Neutrophil (primary cell): ENCODE measurements around the gene WDHD1.

Experiments used
- H3K27ac ChIP-seq: fragments of 200-600 bp; sonication (generic); 2 replicates; pipeline ENCODE4 v1.5.1; 2016; ENCODE audit warnings: mild to moderate bottlenecking, moderate library complexity
- H3K27me3 ChIP-seq: fragments of 200-600 bp; sonication (generic); 2 replicates; pipeline ENCODE4 v1.6.0; 2016; ENCODE audit warnings: mild to moderate bottlenecking
- H3K36me3 ChIP-seq: fragments of 200-600 bp; sonication (generic); 2 replicates; pipeline ENCODE4 v1.5.1; 2017
- H3K4me1 ChIP-seq, 2 experiments: fragments of 200-600 bp in 1 of 2; sonication (generic) in 1 of 2; 1 replicate in 1 of 2; 2 replicates in 1 of 2; pipeline versions ENCODE4 v1.5.1 to v1.6.1; 2013 to 2016; ENCODE audit warnings: low read depth in 1 of 2, low read length in 1 of 2, mild to moderate bottlenecking in 1 of 2, moderate library complexity in 1 of 2; ENCODE audit not compliant: control insufficient read depth in 1 of 2, insufficient read depth in 1 of 2
- H3K4me3 ChIP-seq, 2 experiments: fragments of 200-600 bp in 1 of 2; sonication (generic) in 1 of 2; 1 replicate in 1 of 2; 2 replicates in 1 of 2; pipeline ENCODE4 v1.5.1; 2013 to 2016; ENCODE audit warnings: low read depth in 1 of 2, low read length in 1 of 2, mild to moderate bottlenecking in 1 of 2, moderate library complexity in 1 of 2
- H3K9me3 ChIP-seq: fragments of 200-600 bp; sonication (generic); 2 replicates; pipeline ENCODE4 v1.5.1; 2016
- CTCF ChIP-seq: fragments of 200-600 bp; sonication (generic); IDR thresholded peaks from 2 replicates; pipeline ENCODE4 v1.5.1; 2016; ENCODE audit warnings: antibody characterized with exemption

The WDHD1 gene

GRCh38 chr14:55000381-55000780 lies 26.5 kb downstream of the WDHD1 start:
- H3K9me3 ChIP-seq: no peaks in the 10 kb centered on the region
- peaks cover 9 to 18% of the 10 kb centered on the region in 2 experiments for H3K4me1 ChIP-seq
- no peak for TF ChIP-seq CTCF
- H3K36me3 ChIP-seq: no peaks in the 10 kb centered on the region
- no peak overlapping the region for H3K27ac ChIP-seq
- no peak overlapping the region for H3K4me3 ChIP-seq
- H3K27me3 ChIP-seq: no peaks in the 10 kb centered on the region

GRCh38 chr14:54985156-54985555 lies 41.7 kb downstream of the WDHD1 start:
- H3K27ac ChIP-seq: no peak overlapping the region
- H3K27me3 ChIP-seq: no peaks in the 10 kb centered on the region
- TF ChIP-seq CTCF: no peak
- H3K4me3 ChIP-seq: no peak overlapping the region
- H3K9me3 ChIP-seq: no peaks in the 10 kb centered on the region
- H3K36me3 ChIP-seq: peaks cover 34% of the 10 kb centered on the region
- no peaks in the 10 kb centered on the region for H3K4me1 ChIP-seq

GRCh38 chr14:54981698-54982097 lies 45.2 kb downstream of the WDHD1 start:
- TF ChIP-seq CTCF: no peak

GRCh38 chr14:54979039-54979438 lies 47.9 kb downstream of the WDHD1 start:
- no peak for TF ChIP-seq CTCF
- Histone ChIP-seq H3K27me3 (no peaks in the 10 kb centered on the region), H3K36me3 (peaks cover 15% of the 10 kb centered on the region), H3K4me1 (no peaks in the 10 kb centered on the region), H3K27ac (no peak overlapping the region), H3K4me3 (no peak overlapping the region), H3K9me3 (no peaks in the 10 kb centered on the region)

More at GRCh38 chr14:54981698-54982097, 45.2 kb downstream of the WDHD1 start:
- H3K36me3 ChIP-seq: peaks cover 23% of the 10 kb centered on the region
- H3K4me1 ChIP-seq: no peaks in the 10 kb centered on the region
- H3K4me3 ChIP-seq: no peak overlapping the region
- H3K27ac ChIP-seq: no peak overlapping the region
- H3K9me3 ChIP-seq: no peaks in the 10 kb centered on the region
- no peaks in the 10 kb centered on the region for H3K27me3 ChIP-seq

GRCh38 chr14:54976316-54976715 lies 50.6 kb downstream of the WDHD1 start:
- Histone ChIP-seq H3K27ac (no peak overlapping the region), H3K4me3 (no peak overlapping the region), H3K4me1 (no peaks in the 10 kb centered on the region), H3K9me3 (no peaks in the 10 kb centered on the region), H3K27me3 (no peaks in the 10 kb centered on the region), H3K36me3 (peaks cover 15% of the 10 kb centered on the region)
- TF ChIP-seq CTCF: no peak

GRCh38 chr14:54975856-54976255 lies 51.0 kb downstream of the WDHD1 start:
- no peaks in the 10 kb centered on the region for H3K27me3 ChIP-seq
- H3K4me3 ChIP-seq: no peak overlapping the region
- H3K4me1 ChIP-seq: no peaks in the 10 kb centered on the region
- peaks cover 10% of the 10 kb centered on the region for H3K36me3 ChIP-seq
- no peak for TF ChIP-seq CTCF
- no peak overlapping the region for H3K27ac ChIP-seq
- H3K9me3 ChIP-seq: no peaks in the 10 kb centered on the region
